ENCODE measurements around the gene KHDC3L.

GRCh38 chr6:73328790-73329189 is 33.7 kb upstream of the KHDC3L start:
- no peak for TF ChIP-seq POLR2A (IDR thresholded peaks at IDR 0.05)
- TF ChIP-seq CTCF (IDR thresholded peaks at IDR 0.05 in 8 of 11, conservative IDR thresholded peaks at IDR 0.05 in 3 of 11), result no peak

Measured in spleen (tissue), 7 donors.